Measurements from ENCODE around the gene HJV.
"Not testable (repeated sequence)": the region's sequence is repeated elsewhere in the genome, so short reads cannot be mapped to it uniquely, and the experiment has no call there.

Gene HJV

DNA sequence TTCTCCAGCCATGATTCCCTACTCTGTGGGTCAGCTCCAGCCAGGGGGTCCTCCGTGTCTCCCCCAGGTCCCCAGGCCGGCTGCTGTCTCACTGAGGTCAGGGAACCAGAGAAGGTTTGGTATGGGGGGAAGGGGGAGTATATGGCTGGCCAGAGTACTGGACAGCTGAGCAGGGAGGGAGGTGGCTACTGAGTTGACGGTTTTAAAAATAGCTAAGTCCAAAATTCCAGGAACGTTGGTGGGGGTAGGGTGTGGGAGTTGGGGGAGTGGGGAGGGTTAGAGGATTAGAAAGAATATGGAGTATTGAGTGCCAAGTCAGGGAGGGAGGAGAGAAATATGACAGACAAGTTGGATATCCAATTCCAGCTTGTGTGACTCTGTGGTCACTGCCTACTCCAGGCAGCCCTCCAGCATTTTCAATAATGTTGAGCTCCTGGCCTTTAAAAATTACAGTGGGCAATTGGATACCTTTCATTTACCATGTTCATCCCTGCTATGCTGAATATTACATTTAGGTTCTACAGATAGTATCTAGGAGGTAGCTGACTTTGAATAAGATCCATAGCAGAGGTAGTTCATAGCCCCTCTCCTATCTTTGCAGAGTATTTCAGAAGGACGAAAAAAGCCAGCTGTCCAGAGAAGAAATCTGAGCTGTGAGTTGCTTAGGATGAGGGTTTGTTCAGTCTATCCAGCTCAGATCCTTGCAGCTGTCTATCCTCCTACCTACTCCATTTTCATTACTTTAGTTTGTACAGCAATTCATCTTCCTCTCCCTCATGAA lies at the start of gene HJV:
Gene HJV (minus strand): TSS at position 114 of the 781 bp plus-strand sequence. CDS start 1,504 bp downstream, outside the sequence.
- Histone ChIP-seq H3K79me2 (ENCODE audit: insufficient read depth, low read depth) (no peaks in the 10 kb centered on the region), H3K4me3 (IDR thresholded peaks at IDR 0.05; ENCODE audit: insufficient read depth, low read depth, low read length) (no peak within 1 kb of the TSS), H3K27me3 (ENCODE audit: insufficient read depth, low read depth) (no peaks in the 10 kb centered on the region), H2AFZ (ENCODE audit: low read depth) (no peak within 1 kb of the TSS), H3K27ac (no peak within 1 kb of the TSS), H3K9ac (no peak within 1 kb of the TSS), H3K4me1 (ENCODE audit: low read depth, poor library complexity, severe bottlenecking) (peaks cover 8% of the 10 kb centered on the region), H3K4me2 (no peak within 1 kb of the TSS), H3K36me3 (ENCODE audit: insufficient read depth) (no peaks in the 10 kb centered on the region), H4K20me1 (ENCODE audit: insufficient read depth) (no peaks in the 10 kb centered on the region)
- no peak for TF ChIP-seq CTCF (conservative IDR thresholded peaks at IDR 0.05; ENCODE audit: low read depth, low read length)

GRCh38 chr1:146059148-146059547 lies 37.6 kb upstream of the HJV start:
- H3K9ac ChIP-seq; H2AFZ ChIP-seq (ENCODE audit: low read depth); H3K27me3 ChIP-seq (ENCODE audit: insufficient read depth, low read depth); H3K4me1 ChIP-seq (ENCODE audit: low read depth, poor library complexity, severe bottlenecking); H3K4me3 ChIP-seq (IDR thresholded peaks at IDR 0.05; ENCODE audit: insufficient read depth, low read depth, low read length); H3K4me2 ChIP-seq; H4K20me1 ChIP-seq (ENCODE audit: insufficient read depth); H3K27ac ChIP-seq; H3K36me3 ChIP-seq (ENCODE audit: insufficient read depth); H3K79me2 ChIP-seq (ENCODE audit: insufficient read depth, low read depth): not testable (repeated sequence)

DNA sequence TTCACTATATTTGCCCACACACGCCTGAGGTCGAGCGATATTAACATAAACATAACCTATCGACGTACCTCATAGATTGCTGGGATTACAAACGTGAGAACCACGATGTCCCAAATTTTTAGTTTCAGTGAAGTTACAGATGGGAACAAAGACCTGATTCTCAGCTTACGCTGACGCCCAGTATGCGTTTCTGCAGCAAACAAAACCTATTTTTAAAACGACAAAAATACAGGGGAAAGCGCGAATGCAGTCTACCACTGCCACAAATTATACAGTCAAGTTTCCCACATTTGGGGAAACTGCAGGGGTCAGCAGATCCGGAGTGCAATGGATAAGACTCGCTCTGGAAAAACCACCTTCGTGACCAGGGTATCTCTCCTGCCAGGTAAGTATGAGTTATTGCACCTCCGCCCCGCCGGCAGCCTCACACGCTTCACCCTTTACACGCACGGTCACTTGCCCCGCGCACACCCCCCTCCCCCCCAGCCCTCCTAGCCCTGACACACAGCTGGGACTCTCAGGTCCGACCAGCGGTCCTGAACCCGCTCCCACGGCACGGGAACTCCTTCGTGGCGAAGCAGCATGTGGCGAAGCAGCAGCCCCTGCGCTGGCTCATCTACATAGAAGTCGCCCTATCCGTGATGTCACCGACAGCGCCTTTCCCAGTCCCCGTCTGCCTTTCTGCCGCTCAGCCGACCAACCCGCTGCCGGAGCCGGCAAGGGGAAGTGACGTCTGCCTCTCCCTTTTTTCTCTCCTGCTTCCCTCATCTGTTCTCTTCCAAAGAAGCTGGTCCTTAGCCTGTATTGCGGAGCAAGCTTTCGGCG lies 30.5 kb upstream of the HJV start:
- H3K4me2 ChIP-seq = peak overlapping the region; percentile 58
- H3K4me3 ChIP-seq (IDR thresholded peaks at IDR 0.05; ENCODE audit: insufficient read depth, low read depth, low read length) = not testable (repeated sequence)

DNA sequence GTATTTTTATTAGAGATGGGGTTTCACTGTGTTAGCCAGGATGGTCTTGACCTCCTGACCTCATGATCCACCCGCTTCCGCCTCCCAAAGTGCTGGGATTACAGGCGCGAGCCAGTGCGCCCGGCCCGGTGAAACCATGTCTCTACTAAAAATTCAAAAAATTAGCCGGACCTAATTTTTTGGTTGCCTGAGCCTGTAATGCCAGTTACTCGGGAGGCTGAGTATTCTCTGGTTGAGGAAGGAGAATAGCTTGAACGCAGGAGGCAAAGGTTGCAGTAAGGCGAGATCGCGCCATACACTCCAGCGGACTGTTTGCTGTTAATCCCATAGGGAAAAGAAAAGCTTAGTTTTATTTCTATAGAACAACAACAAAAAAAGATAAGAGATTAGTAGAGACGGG lies 29.9 kb upstream of the HJV start:
- no peak overlapping the region for H3K4me3 ChIP-seq (IDR thresholded peaks at IDR 0.05; ENCODE audit: insufficient read depth, low read depth, low read length)
- H3K27me3 ChIP-seq (ENCODE audit: insufficient read depth, low read depth) = no peaks in the 10 kb centered on the region
- no peaks in the 10 kb centered on the region for H3K79me2 ChIP-seq (ENCODE audit: insufficient read depth, low read depth)
- no peaks in the 10 kb centered on the region for H3K36me3 ChIP-seq (ENCODE audit: insufficient read depth)
- H2AFZ ChIP-seq (ENCODE audit: low read depth) = no peak overlapping the region
- peak overlapping the region; percentile 70; the same call in 1 of the 2 replicates for H3K27ac ChIP-seq
- peak overlapping the region; percentile 30 for H3K4me2 ChIP-seq
- H4K20me1 ChIP-seq (ENCODE audit: insufficient read depth) = no peaks in the 10 kb centered on the region
- peaks cover 26% of the 10 kb centered on the region for H3K4me1 ChIP-seq (ENCODE audit: low read depth, poor library complexity, severe bottlenecking)
- 0 out of 2 replicates have a peak, but pooled peaks have one; percentile 10 for TF ChIP-seq CTCF (conservative IDR thresholded peaks at IDR 0.05; ENCODE audit: low read depth, low read length)
- peak overlapping the region; percentile 73; the same call in 1 of the 2 replicates for H3K9ac ChIP-seq

More for the DNA sequence above, 30.5 kb upstream of the HJV start:
- not testable (repeated sequence) for H3K36me3 ChIP-seq (ENCODE audit: insufficient read depth); H3K79me2 ChIP-seq (ENCODE audit: insufficient read depth, low read depth); H3K27me3 ChIP-seq (ENCODE audit: insufficient read depth, low read depth); H4K20me1 ChIP-seq (ENCODE audit: insufficient read depth)
- peak overlapping the region; percentile 70 for H3K27ac ChIP-seq
- H3K9ac ChIP-seq = peak overlapping the region; percentile 73
- H2AFZ ChIP-seq (ENCODE audit: low read depth) = peak overlapping the region; percentile 41; the same call in 1 of the 2 replicates
- peaks cover 20% of the 10 kb centered on the region for H3K4me1 ChIP-seq (ENCODE audit: low read depth, poor library complexity, severe bottlenecking)

DNA sequence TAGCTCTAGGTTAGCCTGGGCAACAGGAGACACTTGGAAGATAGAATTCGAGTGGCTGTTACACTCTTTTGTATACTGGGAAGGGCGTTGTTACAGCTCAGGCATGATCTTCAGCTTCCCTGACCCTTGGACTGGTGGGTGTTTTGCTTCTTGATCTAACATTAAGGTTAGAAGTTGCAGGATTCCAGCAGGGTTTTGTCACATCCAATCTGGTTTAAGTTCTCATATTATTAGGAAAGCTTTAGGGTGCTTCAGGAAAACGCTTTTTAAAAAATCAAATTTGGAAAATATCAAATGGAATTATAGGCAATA lies 29.1 kb upstream of the HJV start:
- not testable (repeated sequence) for H3K79me2 ChIP-seq (ENCODE audit: insufficient read depth, low read depth); H4K20me1 ChIP-seq (ENCODE audit: insufficient read depth); H3K4me3 ChIP-seq (IDR thresholded peaks at IDR 0.05; ENCODE audit: insufficient read depth, low read depth, low read length); H2AFZ ChIP-seq (ENCODE audit: low read depth); H3K27me3 ChIP-seq (ENCODE audit: insufficient read depth, low read depth); H3K27ac ChIP-seq; H3K36me3 ChIP-seq (ENCODE audit: insufficient read depth); H3K9ac ChIP-seq; H3K4me2 ChIP-seq
- H3K4me1 ChIP-seq (ENCODE audit: low read depth, poor library complexity, severe bottlenecking) = peaks cover 31% of the 10 kb centered on the region

- Histone ChIP-seq H3K4me2 (peak overlapping the region; percentile 4; the same call in 1 of the 2 replicates), H3K4me1 (ENCODE audit: low read depth, poor library complexity, severe bottlenecking) (peaks cover 31% of the 10 kb centered on the region)
- not testable (repeated sequence) for H3K36me3 ChIP-seq (ENCODE audit: insufficient read depth); H3K79me2 ChIP-seq (ENCODE audit: insufficient read depth, low read depth); H3K4me3 ChIP-seq (IDR thresholded peaks at IDR 0.05; ENCODE audit: insufficient read depth, low read depth, low read length); H3K27me3 ChIP-seq (ENCODE audit: insufficient read depth, low read depth); H4K20me1 ChIP-seq (ENCODE audit: insufficient read depth); H3K9ac ChIP-seq; H2AFZ ChIP-seq (ENCODE audit: low read depth); H3K27ac ChIP-seq
Observed at GRCh38 chr1:146049866-146050651, 28.5 kb upstream of the HJV start.

Measured in KMS-11 (cell line).